Activated CD4-positive, alpha-beta T cell treated with anti-CD3 and anti-CD28 coated beads for 48 hours (primary cell): Measurements from ENCODE around the gene IGFN1.
"Not testable (repeated sequence)": the region's sequence is repeated elsewhere in the genome, so short reads cannot be mapped to it uniquely, and the experiment has no call there.

Source experiments
- DNase-seq: peaks from one replicate; pipeline ENCODE4 v3.0.0-alpha.2; 2020

IGFN1 gene

DNA sequence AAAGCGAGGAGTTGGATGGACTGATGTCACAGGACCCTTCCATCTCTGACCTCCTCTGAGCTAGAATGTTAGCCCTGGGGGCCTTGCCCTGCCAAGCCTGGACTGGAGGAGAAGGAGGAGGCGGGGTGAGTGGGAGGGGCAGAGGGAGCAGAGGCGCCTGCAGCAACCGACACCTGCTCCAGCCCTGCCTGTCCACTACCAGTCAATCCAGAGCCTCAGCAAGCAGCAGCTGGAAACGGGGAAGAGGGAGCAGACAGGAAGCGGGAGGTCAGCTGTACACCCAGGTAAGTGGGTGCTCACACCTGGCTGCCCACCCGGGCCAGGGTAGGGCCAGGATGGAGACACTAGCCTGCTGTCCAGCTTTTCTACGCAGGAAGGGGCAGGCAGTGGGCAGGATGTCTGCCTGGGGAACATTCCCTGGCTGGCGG lies at the start of gene IGFN1:
TSS of gene IGFN1 (plus strand) at position 201 of the 428 bp plus-strand sequence. CDS start 2,470 bp downstream, outside the sequence.
- DNase-seq, result no peak

GRCh38 chr1:201140941-201141260 lies 49.7 kb upstream of the IGFN1 start:
- DNase-seq, result no peak

DNA sequence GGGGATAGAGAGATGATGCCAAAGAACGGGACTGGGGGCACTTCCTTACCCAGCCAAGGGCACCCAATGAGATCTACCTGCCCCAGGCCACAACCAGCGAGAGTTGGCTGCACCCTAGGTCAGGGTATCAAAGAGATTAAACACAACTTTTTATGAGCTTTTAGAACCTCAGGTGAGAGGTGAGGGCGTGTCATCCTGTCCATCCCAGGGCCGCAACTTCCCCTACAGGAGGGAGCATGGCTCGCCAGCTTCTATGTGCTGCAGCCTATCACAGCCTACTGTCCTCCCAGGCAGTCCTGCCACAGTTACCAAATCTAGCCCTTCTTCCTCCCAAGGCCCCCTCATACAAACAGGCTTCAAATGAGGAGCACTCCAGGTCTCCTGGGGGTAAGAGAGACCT lies 49.2 kb upstream of the IGFN1 start:
- no peak for DNase-seq

DNA sequence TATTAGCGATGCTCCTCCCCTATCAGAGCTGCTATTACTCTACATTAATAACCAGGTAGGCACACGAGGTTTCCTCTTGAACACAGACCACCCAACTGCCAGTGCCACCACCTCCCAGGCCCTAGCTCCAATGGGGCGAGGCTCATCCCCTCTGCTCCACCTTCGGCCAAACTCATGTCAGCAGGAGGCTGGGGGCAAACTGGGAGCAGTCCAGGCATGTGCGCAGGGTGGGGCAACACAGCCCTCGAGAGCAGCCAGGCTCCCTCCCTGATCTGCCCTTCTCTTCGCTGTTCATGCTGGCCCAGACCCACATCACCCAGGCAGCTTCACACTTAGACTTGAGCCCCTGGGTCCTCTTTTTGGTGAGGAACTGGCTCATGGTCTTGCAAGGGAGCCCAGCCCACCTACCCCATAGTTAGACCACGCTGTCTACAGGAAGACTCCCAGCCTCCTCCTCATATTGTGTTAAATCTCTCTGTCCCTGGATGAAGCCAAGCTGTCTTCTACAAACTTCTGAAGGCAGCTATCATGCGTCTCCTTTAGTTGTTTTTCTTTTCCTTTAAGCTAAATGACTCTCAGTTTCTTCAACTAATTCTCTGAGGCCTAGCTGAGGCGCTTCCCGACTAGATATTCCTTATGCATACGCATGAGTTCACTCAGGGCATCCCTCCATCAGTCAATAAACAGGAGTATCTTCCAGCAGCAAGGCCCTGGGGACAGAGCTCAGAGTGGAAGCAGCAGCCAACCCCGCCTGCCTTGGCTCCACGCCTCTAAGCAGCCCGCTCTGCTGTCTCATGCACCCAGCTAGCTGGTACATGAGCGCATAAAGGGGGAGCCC lies 48.4 kb upstream of the IGFN1 start:
- DNase-seq, result no peak

- DNase-seq, result no peak
Observed at GRCh38 chr1:201142849-201143725, 47.5 kb upstream of the IGFN1 start.

- no peak for DNase-seq
Observed at GRCh38 chr1:201143726-201144635, 46.6 kb upstream of the IGFN1 start.

GRCh38 chr1:201144701-201145100 lies 45.9 kb upstream of the IGFN1 start:
- no peak for DNase-seq

- no peak for DNase-seq
Observed at GRCh38 chr1:201145132-201145531, 45.5 kb upstream of the IGFN1 start.

DNA sequence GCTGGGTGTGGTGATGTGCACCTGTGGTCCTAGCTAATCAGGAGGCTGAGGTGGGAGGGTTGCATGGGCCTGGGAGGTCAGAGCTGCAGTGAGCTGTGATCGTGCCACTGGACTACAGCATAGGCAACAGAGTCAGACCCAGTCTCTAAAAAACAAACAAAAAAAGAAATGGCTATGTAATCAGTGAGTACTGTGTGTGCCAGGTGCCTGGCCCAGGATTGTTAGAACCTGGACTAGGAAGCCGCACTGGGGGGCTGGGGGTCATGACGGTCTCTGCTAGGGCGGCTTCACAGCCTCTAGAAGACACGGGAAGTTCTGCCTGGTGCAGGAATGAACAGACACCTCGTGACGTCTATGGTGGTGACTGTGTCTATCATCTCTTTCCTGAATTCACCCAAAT lies 44.8 kb upstream of the IGFN1 start:
- no peak for DNase-seq

- DNase-seq, result no peak
Observed at GRCh38 chr1:201146626-201147390, 43.8 kb upstream of the IGFN1 start.

- no peak for DNase-seq
Observed at GRCh38 chr1:201147396-201148015, 43.1 kb upstream of the IGFN1 start.

- no peak for DNase-seq
Observed at GRCh38 chr1:201149400-201149799, 41.2 kb upstream of the IGFN1 start.

DNA sequence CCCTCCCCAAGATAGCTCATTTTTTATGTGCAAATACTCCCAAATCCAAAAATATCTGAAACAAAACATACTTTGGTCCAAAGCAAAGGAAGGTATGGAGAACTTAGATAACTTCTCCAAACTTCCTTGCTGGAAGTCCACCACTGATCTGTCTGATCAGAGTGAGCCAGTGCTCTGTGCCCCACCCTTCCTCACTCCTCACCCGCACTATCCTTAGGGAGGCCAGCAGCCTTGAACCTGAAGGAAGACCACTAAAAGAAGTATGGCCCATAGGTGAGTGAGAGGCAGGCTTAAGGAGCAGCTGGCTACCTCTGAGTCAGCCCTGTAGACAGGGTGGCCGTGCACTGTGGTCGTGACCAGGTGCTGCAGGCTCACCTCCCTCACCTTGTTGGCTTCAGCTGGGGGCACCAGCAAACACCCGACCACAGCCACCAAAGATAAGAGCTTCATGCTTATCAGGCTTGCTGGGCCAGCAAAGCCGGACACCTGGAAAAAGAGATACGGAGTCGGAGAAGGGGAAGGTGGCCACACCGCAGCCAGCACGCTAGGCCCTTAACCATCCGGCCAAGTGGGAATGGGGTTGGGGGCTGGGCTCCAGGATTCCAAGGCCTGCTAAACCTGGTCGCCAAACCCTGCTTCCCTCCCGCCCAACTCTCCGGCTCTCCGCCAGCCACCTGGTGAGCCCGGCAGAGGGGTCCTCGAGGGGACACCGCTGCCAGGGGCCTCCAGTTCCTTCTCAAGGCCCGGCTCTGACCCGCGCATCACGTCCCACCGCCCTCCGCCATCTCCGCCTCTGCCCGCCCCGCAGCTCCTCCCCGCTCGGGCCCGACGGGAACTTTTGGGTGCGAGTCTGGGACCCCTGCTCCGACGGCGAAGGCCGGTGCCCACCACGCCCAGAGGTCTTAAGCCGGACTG lies 36.9 kb upstream of the IGFN1 start:
- DNase-seq, result no peak

- peak; percentile 99 for DNase-seq
Observed at GRCh38 chr1:201154389-201155165, 36.0 kb upstream of the IGFN1 start, which contains the start of gene TMEM9. TMEM9 (minus strand) TSS chr1:201154474; CDS start chr1:201153923, 551 bp downstream.

GRCh38 chr1:201155354-201155753 lies 35.3 kb upstream of the IGFN1 start:
- DNase-seq, result no peak

- DNase-seq, result no peak
Observed at GRCh38 chr1:201156346-201156745, 34.3 kb upstream of the IGFN1 start.

DNA sequence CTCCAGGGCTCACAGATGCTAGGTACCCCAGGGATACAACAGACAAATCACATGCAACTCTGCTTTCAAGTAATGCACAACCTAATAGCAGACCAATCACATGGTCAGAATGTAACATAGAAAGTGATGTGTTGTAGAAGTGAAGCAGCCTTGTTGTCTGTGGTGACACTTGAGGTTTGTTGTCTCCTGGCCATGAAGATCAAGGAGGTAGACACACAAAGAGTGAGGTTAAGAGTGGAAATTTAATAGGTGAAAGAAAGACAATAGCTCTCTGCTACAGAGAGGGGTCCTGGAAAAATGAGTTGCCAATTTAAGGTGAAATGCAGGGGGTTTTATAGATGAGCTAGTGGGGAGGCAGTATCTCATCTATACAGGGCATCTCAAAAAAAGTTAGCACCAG lies 33.8 kb upstream of the IGFN1 start:
- no peak for DNase-seq

DNA sequence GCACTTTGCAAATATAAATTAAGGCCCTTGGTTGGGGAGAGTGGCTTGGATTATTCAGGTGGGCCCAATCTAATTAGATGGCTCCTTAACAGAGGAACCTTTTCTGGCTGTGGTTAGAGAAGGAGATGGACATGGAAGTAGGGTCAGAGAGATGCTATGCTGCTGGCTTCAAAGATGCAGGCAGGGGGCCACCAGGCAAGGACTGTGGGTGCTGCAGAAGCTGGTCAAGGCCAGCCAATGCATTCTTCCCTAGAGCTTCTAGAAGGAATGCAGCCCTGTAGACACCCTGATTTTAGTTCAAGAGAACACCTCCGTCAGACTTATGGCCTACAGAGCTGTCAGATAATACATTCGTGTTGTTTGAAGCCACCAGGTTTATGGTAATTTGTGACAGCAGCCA lies 32.7 kb upstream of the IGFN1 start:
- no peak for DNase-seq

GRCh38 chr1:201163036-201163435 lies 27.6 kb upstream of the IGFN1 start:
- DNase-seq, result not testable (repeated sequence)

DNA sequence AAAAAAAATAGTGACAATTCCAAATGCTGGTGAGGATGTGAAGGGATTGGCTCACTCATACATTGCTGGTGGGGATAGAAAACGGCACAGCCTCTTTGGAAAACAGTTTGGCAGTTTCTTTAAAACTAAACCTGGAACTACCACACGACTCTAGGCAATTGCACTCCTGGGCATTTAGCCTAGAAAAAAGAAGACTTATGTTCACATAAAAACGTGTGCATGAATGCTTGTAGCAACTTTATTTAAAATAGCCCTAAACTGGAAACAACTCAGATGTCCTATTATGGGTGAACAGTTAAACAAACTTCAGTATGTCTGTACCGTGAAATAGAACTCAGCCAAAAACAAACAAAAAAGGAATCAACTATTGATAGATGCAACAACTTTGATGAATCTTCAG lies 26.9 kb upstream of the IGFN1 start:
- DNase-seq, result no peak
